ENCODE measurements around the gene TNFRSF8.

The TNFRSF8 gene

DNA sequence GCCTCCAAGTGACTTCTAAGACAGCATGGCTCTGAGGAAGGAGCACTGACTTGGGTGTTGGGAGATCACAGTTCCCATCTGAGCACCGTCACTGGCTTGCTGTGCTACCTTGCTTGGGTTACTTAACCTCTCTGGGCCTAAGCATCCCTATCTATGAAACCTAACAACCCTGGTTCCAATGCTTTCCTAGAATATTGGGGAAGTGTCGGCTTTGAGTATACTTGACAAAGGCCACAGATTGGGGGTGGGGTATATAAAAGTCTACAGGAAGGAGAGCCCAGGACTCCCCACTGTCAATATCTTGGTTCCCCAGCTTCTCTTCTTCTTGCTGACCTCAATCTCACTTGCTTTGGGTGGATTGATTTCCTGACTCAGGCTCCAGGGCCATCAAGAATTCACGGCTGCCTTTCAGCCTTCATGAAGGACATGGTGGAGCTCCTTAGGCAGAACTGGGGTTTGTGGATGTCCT lies 110.0 kb downstream of the TNFRSF8 start:
- Histone ChIP-seq H3K4me2 (peak overlapping the region; percentile 67 to 100 (median 86)), H3K36me3 (peaks cover 0 to 99% (median 0%) of the 10 kb centered on the region in 11 experiments; a peak in 10 of 22 replicates), H3K4me3 (peak overlapping the region in 5 of 10 experiments; percentile 4 to 100 (median 91); a peak in 7 of 20 replicates), H3K4me1 (peaks cover 81 to 100% (median 89%) of the 10 kb centered on the region in 10 experiments), H3K27ac (peak overlapping the region in 9 of 11 experiments; percentile 19 to 69 (median 45); a peak in 17 of 22 replicates), H3K9me3 (replicated peaks in 1 of 11) (no peaks in the 10 kb centered on the region), H3K9ac (peak overlapping the region in 8 of 11 experiments; percentile 18 to 99 (median 40); a peak in 13 of 22 replicates), H4K20me1 (peaks cover 8 to 100% (median 76%) of the 10 kb centered on the region in 11 experiments; a peak in 21 of 22 replicates), H3K27me3 (no peaks in the 10 kb centered on the region)
- TF ChIP-seq Cebpa-rat (IDR thresholded peaks at IDR 0.05), result no peak

DNA sequence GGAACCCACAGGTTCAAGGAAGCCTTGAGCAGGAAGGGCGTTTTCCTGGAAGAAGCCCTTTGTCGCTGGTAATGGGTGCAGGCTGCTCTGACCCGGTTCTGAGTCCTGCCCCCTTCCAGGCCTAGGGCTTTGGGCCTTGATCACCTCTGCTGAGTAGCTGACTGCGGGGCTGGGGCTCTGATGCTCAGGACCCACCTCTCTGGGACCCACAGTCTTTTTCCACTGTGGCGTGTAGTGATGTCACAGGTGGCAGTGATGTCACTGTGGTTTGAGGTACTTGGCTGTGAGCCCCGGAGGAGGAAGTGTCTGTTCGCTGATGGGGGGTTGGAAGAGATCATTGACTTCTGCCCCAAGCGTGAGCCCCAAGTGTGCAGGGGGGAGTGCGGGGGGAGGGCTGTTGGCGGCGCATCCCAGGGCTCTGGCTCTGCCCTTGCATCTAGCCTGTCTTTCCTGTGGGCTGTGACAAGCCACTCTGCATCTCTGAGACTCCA lies 110.6 kb downstream of the TNFRSF8 start:
- Histone ChIP-seq H3K27me3 (no peaks in the 10 kb centered on the region), H3K4me1 (peaks cover 81 to 100% (median 94%) of the 10 kb centered on the region in 10 experiments), H3K4me3 (peak overlapping the region in 5 of 10 experiments; percentile 4 to 100 (median 91); a peak in 7 of 20 replicates), H4K20me1 (peaks cover 8 to 100% (median 70%) of the 10 kb centered on the region in 11 experiments; a peak in 21 of 22 replicates), H3K9ac (peak overlapping the region in 7 of 11 experiments; percentile 18 to 99 (median 45); a peak in 12 of 22 replicates), H3K27ac (peak overlapping the region in 9 of 11 experiments; percentile 19 to 69 (median 45); a peak in 17 of 22 replicates), H3K9me3 (replicated peaks in 1 of 11) (no peaks in the 10 kb centered on the region), H3K4me2 (peak overlapping the region; percentile 67 to 100 (median 86)), H3K36me3 (peaks cover 0 to 99% (median 0%) of the 10 kb centered on the region in 11 experiments; a peak in 10 of 22 replicates)
- TF ChIP-seq Cebpa-rat (IDR thresholded peaks at IDR 0.05), result no peak

DNA sequence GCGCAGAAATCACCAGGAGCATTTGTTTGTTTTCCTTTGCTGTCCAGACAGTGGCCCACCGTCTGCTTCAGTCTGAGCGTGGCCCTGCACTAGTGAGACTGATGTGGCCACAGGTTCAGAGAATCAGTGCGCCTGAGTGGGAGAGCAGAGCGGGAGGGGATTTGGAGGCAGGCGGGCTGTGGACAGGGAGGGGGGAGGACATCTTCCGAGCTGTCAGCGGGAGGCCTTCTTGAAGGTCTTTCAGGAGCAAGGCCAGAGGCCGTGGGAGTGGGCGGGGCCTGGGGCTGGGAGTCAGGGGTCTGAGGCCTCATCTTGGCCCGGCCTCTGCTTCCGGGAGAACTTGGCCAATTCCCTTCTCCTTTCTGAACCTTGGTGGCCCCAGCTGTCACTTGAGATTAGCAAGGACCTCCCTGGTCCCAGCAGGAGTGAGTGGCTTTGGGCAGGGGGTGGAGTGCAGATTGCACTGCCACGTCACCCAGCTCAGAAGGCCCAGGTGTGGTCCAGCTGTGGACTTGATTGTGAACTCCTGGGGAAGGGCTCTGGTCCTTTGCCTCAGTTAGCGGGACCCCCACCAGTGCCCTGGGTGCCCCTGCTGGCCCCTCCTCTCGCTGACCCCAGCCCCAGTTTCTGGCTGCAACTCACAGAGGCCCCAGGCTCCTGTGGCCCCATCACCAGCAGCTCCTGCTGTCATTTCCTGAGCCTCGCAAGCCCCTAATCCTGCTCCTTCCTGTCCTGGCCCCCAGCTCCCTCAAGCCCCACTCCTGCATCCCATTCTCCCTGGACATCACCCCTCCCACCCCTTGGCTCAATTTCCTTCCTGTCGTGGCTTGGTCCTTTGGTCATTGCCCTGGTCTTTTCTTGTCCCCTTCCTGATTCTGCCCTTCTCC lies 112.1 kb downstream of the TNFRSF8 start:
- no peaks in the 10 kb centered on the region for H3K27me3 ChIP-seq

DNA sequence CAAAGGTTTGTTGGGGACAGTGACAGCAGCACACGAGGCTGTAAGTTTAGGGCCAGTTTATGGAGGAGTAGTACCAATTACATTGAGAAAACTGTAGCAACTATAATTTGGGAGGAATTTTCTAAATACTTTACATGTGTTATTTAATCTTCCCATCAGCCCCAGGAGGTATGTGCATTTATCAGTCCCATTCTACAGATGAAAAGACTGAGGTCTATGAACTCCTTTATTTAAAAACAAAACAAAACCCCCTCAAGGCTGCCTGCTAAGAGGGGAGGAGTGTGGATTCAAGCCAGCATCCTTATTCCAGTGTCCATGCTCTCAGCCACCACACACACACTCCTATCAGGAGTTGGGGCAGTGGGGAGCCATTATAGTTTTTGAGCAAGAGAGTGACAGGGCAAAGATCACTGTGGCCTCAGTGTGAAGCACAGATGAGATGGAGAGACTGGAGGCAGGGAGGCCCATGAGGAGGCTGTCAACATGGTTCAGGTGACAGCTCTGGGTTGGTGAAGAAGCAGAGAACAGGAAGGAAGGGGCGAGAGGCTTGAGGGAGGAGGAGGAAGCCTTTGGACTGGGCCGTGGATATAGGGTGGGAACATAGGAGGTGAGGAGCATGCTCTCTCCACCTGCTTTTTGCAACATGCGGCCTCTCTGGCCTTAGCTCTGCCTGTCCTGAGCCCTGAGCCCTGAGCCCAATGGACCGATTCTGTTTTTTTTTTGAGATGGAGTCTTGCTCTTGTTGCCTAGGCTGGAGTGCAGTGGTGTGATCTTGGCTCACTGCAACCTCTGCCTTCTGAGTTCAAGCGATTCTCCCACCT lies 113.4 kb downstream of the TNFRSF8 start:
- peak overlapping the region in 3 of 11 experiments; percentile 7 to 76 (median 71); a peak in 7 of 22 replicates for H3K9ac ChIP-seq
- H3K27ac ChIP-seq, result peak overlapping the region in 5 of 11 experiments; percentile 2 to 81 (median 80); a peak in 5 of 22 replicates
- H3K4me2 ChIP-seq, result peak overlapping the region; percentile 76 to 100 (median 93); a peak in 17 of 22 replicates
- H3K9me3 ChIP-seq (replicated peaks in 1 of 11), result no peaks in the 10 kb centered on the region
- peaks cover 17 to 100% (median 42%) of the 10 kb centered on the region in 11 experiments; a peak in 20 of 22 replicates for H4K20me1 ChIP-seq
- H3K36me3 ChIP-seq, result peaks cover 0 to 99% (median 0%) of the 10 kb centered on the region in 11 experiments; a peak in 8 of 22 replicates
- H3K27me3 ChIP-seq, result no peaks in the 10 kb centered on the region
- peak overlapping the region in 2 of 10 experiments; percentile 6 to 48; a peak in 2 of 20 replicates for H3K4me3 ChIP-seq
- peaks cover 89 to 100% (median 100%) of the 10 kb centered on the region in 10 experiments for H3K4me1 ChIP-seq
- TF ChIP-seq Cebpa-rat (IDR thresholded peaks at IDR 0.05), result no peak

More for the DNA sequence above, 112.1 kb downstream of the TNFRSF8 start:
- TF ChIP-seq Cebpa-rat (IDR thresholded peaks at IDR 0.05), result no peak
- Histone ChIP-seq H3K4me2 (peak overlapping the region; percentile 67 to 100 (median 86)), H3K4me1 (peaks cover 81 to 100% (median 97%) of the 10 kb centered on the region in 10 experiments), H3K4me3 (peak overlapping the region in 3 of 10 experiments; percentile 25 to 32 (median 31); a peak in 5 of 20 replicates), H3K9ac (peak overlapping the region; percentile 6 to 74 (median 21); a peak in 11 of 22 replicates), H3K36me3 (peaks cover 0 to 99% (median 0%) of the 10 kb centered on the region in 11 experiments; a peak in 8 of 22 replicates), H3K9me3 (replicated peaks in 1 of 11) (no peaks in the 10 kb centered on the region), H4K20me1 (peaks cover 17 to 100% (median 55%) of the 10 kb centered on the region in 11 experiments; a peak in 21 of 22 replicates), H3K27ac (peak overlapping the region; percentile 2 to 47 (median 36); a peak in 17 of 22 replicates)

DNA sequence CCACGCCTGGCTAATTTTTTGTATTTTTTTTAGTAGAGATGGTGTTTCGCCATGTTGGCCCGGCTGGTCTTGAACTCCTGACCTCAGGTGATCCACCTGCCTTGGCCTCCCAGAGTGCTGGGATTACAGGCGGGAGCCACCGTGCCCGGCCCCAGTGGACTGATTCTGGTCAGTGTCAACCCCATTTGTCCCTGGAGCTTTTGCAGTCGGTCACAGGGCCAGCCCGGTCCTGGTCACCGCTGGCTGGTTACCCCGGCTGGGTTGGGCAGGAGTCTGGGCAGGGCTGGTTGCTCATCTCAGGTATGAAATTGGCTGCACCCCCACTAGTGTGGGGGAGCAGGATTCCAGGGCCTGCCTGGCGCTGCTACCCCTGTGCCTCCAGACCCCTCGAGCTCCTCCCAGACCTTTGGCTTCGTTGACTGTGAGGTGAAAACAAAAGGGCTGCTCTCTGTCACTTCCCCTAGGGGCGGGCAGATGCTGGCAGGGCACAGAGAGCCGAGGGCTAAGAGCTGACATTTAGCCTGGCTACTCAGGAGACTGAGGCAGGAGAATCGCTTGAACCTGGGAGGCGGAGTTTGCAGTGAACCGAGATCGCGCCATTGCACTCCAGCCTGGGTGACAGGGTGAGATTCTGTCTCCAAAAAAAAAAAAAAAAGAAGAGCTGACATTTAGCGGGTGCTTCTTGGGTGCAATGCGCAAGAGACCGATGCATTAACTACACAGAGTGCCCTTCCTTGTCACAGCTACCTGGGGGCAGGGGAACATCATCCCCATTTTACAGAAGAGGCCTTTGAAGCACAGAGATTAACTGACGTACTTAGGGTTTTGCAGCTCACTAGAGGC lies 114.3 kb downstream of the TNFRSF8 start:
- Histone ChIP-seq H3K27ac (peak overlapping the region in 10 of 11 experiments; percentile 68 to 81 (median 78); a peak in 18 of 22 replicates), H3K36me3 (peaks cover 0 to 99% (median 0%) of the 10 kb centered on the region in 11 experiments; a peak in 8 of 22 replicates), H3K27me3 (no peaks in the 10 kb centered on the region), H4K20me1 (peaks cover 13 to 100% (median 34%) of the 10 kb centered on the region in 11 experiments; a peak in 20 of 22 replicates), H3K4me2 (peak overlapping the region; percentile 88 to 100 (median 96)), H3K9me3 (replicated peaks in 1 of 11) (no peaks in the 10 kb centered on the region), H3K4me1 (peaks cover 82 to 100% (median 100%) of the 10 kb centered on the region in 10 experiments), H3K9ac (peak overlapping the region in 8 of 11 experiments; percentile 61 to 76 (median 68); a peak in 12 of 22 replicates), H3K4me3 (peak overlapping the region in 4 of 10 experiments; percentile 29 to 48 (median 41); a peak in 4 of 20 replicates)
- no peak for TF ChIP-seq Cebpa-rat (IDR thresholded peaks at IDR 0.05)

DNA sequence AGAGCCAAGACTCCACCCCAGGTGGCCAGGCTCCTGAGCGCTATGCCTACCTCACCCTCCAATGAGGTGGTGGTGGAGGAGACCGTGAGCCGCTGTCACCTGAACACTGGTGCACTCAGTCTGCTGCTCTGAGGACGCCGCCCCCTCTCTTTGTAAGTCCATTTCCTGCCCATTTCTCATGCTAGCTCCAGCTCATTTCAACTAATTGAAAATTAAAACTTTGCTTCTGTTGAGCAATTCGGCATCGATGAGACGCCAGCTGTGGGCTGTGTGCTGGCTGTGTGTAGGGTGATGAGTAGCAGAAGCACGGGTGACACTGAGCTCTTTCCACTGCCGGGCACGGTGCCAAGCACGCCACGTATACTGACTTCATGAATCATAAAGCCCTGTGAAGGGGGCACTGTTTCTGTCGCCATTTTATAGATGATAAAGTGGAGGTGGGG lies 114.9 kb downstream of the TNFRSF8 start:
- Histone ChIP-seq H3K9ac (peak overlapping the region; percentile 61 to 76 (median 69); a peak in 20 of 22 replicates), H3K36me3 (peaks cover 0 to 99% (median 0%) of the 10 kb centered on the region in 11 experiments; a peak in 8 of 22 replicates), H4K20me1 (peaks cover 13 to 100% (median 27%) of the 10 kb centered on the region in 11 experiments; a peak in 20 of 22 replicates), H3K27ac (peak overlapping the region; percentile 68 to 81 (median 77); a peak in 21 of 22 replicates), H3K4me2 (peak overlapping the region; percentile 88 to 100 (median 96)), H3K4me1 (peaks cover 76 to 100% (median 100%) of the 10 kb centered on the region in 10 experiments), H3K9me3 (replicated peaks in 1 of 11) (no peaks in the 10 kb centered on the region), H3K4me3 (peak overlapping the region in 5 of 10 experiments; percentile 29 to 58 (median 37); a peak in 10 of 20 replicates), H3K27me3 (no peaks in the 10 kb centered on the region)
- TF ChIP-seq Cebpa-rat (IDR thresholded peaks at IDR 0.05), result peak in 2 of 11 experiments; percentile 39 to 56; a peak in 2 of 22 replicates

DNA sequence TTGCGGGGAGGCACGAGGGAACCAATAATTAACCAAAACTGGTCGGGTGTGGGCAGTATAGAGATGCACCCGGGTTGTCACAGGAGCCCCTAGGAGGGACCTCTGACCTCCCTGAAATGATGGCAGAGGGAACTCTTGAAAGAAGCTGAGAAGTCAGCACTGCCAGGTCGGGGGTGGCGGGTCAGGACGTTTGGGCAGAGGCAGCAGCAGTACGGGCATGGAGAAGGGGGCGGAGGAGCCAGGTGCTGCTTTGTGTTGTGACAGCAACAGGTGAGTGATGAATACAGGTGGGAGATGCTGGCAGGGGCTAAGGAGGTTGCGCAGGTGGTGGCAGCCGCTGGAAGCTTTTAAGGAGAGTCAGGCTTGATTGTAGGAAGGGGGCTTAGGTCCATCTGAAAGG lies 115.4 kb downstream of the TNFRSF8 start:
- Histone ChIP-seq H3K4me2 (peak overlapping the region; percentile 88 to 100 (median 96)), H3K9ac (peak overlapping the region; percentile 61 to 76 (median 69)), H3K27ac (peak overlapping the region; percentile 68 to 81 (median 77)), H3K36me3 (peaks cover 0 to 96% (median 0%) of the 10 kb centered on the region in 11 experiments; a peak in 8 of 22 replicates), H3K27me3 (no peaks in the 10 kb centered on the region), H3K4me3 (peak overlapping the region; percentile 25 to 58 (median 42); a peak in 16 of 20 replicates), H3K4me1 (peaks cover 71 to 99% (median 98%) of the 10 kb centered on the region in 10 experiments), H4K20me1 (peaks cover 8 to 98% (median 25%) of the 10 kb centered on the region in 11 experiments; a peak in 20 of 22 replicates), H3K9me3 (replicated peaks in 1 of 11) (no peaks in the 10 kb centered on the region)
- no peak for TF ChIP-seq Cebpa-rat (IDR thresholded peaks at IDR 0.05)

Measured in BLaER1 treated with 17β-estradiol and CSF1 and Interleukin-3, amounts not matched to agents 10 nM and 100 nM (cell line).